ENCODE data around the gene UBE3D.

The UBE3D gene

DNA sequence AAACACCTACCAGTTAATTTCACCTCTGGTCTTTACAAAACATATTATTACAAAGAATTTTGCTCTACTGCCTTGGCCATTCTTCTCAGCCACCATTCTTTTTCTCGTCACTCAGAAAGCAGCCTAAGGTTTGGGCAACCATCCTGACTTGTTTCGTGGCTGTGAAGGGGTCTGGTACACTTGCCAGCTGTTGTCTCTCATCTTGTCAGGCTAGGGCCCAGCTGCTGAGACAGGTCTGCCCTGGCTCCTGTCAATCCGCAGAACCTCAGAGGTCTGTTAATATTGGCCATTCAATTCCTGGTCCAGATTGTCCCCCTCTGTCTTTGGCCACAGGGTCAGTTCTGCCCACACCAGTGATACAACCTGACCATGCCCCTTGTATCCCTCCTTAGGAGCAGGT is 197.7 kb downstream of the UBE3D start:
- H3K4me3 ChIP-seq (ENCODE audit: insufficient read depth in 1 of 2, low read depth in 1 of 2, low read length in 2 of 2), result no peak overlapping the region
- H3K4ac ChIP-seq (ENCODE audit: low read depth in 1 of 2, low read length in 2 of 2), result no peak overlapping the region
- no peak overlapping the region for H3K23ac ChIP-seq (ENCODE audit: low read length in 2 of 2)
- H2BK5ac ChIP-seq (ENCODE audit: low read depth, low read length, poor library complexity, severe bottlenecking), result no peak overlapping the region
- WGBS, result 93% methylated on average over 3 of the region's 3 CpGs
- H3K4me2 ChIP-seq (ENCODE audit: low read length, poor library complexity, severe bottlenecking), result no peak overlapping the region
- no peak overlapping the region for H2BK15ac ChIP-seq (ENCODE audit: low read depth, poor library complexity, severe bottlenecking)
- no peak overlapping the region for H2BK12ac ChIP-seq (ENCODE audit: low read length in 2 of 2)
- DNase-seq, result no peak
- no peak overlapping the region for H2BK120ac ChIP-seq (ENCODE audit: low read depth, low read length)
- H3K18ac ChIP-seq (ENCODE audit: low read depth in 1 of 2, low read length in 2 of 2), result no peak overlapping the region
- H3K27me3 ChIP-seq (ENCODE audit: control insufficient read depth in 1 of 2, insufficient read depth in 1 of 2, low read length in 2 of 2), result no peaks in the 10 kb centered on the region
- peak overlapping the region; percentile 23 for H2AK5ac ChIP-seq (ENCODE audit: low read length, severe bottlenecking)
- H3K14ac ChIP-seq (ENCODE audit: low read length in 2 of 2), result no peak overlapping the region
- no peak overlapping the region for H3K27ac ChIP-seq (ENCODE audit: low read length, poor library complexity, severe bottlenecking)
- H3K79me1 ChIP-seq (replicated peaks; ENCODE audit: low read length, poor library complexity, severe bottlenecking), result no peaks in the 10 kb centered on the region
- no peak overlapping the region for H4K8ac ChIP-seq (ENCODE audit: low read length)
- H3K4me1 ChIP-seq (ENCODE audit: control insufficient read depth, insufficient read depth, low read depth, low read length), result peaks cover 4% of the 10 kb centered on the region
- H2AFZ ChIP-seq (ENCODE audit: low read depth, low read length), result no peak overlapping the region
- no peak overlapping the region for H3K9ac ChIP-seq (ENCODE audit: low read length)
- H3K36me3 ChIP-seq (ENCODE audit: control insufficient read depth in 1 of 2, insufficient read depth in 2 of 2, low read depth in 1 of 2, low read length in 2 of 2), result no peaks in the 10 kb centered on the region
- H3K9me3 ChIP-seq (ENCODE audit: control insufficient read depth, low read length), result peaks cover 7% of the 10 kb centered on the region
- H4K91ac ChIP-seq (ENCODE audit: low read length), result no peak overlapping the region

DNA sequence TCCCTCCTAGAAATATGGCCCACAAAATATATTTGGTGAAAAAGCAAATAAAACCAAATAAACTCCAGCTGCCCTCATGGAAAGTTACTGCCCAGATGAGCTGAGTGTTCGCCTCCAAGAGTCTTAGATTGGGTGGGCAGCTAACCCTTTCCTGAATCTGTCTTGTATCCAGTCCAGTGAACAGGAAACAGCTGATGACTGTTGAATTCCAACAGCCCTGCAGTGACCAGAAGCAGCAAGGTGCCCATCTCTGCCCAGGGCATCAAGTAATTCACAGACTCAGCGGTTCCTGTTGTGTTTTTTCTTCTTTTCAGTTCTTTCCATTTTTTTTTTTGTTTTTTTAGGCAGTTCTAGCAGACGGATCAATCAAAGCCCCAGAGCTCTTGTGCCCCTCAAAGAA is 199.2 kb downstream of the UBE3D start:
- H4K91ac ChIP-seq (ENCODE audit: low read length), result no peak overlapping the region
- H3K4ac ChIP-seq (ENCODE audit: low read depth in 1 of 2, low read length in 2 of 2), result no peak overlapping the region
- no peaks in the 10 kb centered on the region for H3K27me3 ChIP-seq (ENCODE audit: control insufficient read depth in 1 of 2, insufficient read depth in 1 of 2, low read length in 2 of 2)
- H3K4me3 ChIP-seq (ENCODE audit: insufficient read depth in 1 of 2, low read depth in 1 of 2, low read length in 2 of 2), result no peak overlapping the region
- peaks cover 2% of the 10 kb centered on the region for H3K4me1 ChIP-seq (ENCODE audit: control insufficient read depth, insufficient read depth, low read depth, low read length)
- DNase-seq, result no peak
- H2BK12ac ChIP-seq (ENCODE audit: low read length in 2 of 2), result no peak overlapping the region
- H2BK5ac ChIP-seq (ENCODE audit: low read depth, low read length, poor library complexity, severe bottlenecking), result no peak overlapping the region
- 82% methylated on average over 3 of the region's 3 CpGs for WGBS
- no peaks in the 10 kb centered on the region for H3K79me1 ChIP-seq (replicated peaks; ENCODE audit: low read length, poor library complexity, severe bottlenecking)
- no peak overlapping the region for H2AK5ac ChIP-seq (ENCODE audit: low read length, severe bottlenecking)
- H2BK120ac ChIP-seq (ENCODE audit: low read depth, low read length), result no peak overlapping the region
- no peak overlapping the region for H3K18ac ChIP-seq (ENCODE audit: low read depth in 1 of 2, low read length in 2 of 2)
- no peaks in the 10 kb centered on the region for H3K36me3 ChIP-seq (ENCODE audit: control insufficient read depth in 1 of 2, insufficient read depth in 2 of 2, low read depth in 1 of 2, low read length in 2 of 2)
- H4K8ac ChIP-seq (ENCODE audit: low read length), result no peak overlapping the region
- H3K4me2 ChIP-seq (ENCODE audit: low read length, poor library complexity, severe bottlenecking), result no peak overlapping the region
- peak overlapping the region; percentile 75 for H3K27ac ChIP-seq (ENCODE audit: low read length, poor library complexity, severe bottlenecking)
- H3K23ac ChIP-seq (ENCODE audit: low read length in 2 of 2), result no peak overlapping the region
- no peak overlapping the region for H3K14ac ChIP-seq (ENCODE audit: low read length in 2 of 2)
- H3K9ac ChIP-seq (ENCODE audit: low read length), result no peak overlapping the region
- H3K9me3 ChIP-seq (ENCODE audit: control insufficient read depth, low read length), result peaks cover 7% of the 10 kb centered on the region
- no peak overlapping the region for H2BK15ac ChIP-seq (ENCODE audit: low read depth, poor library complexity, severe bottlenecking)
- no peak overlapping the region for H2AFZ ChIP-seq (ENCODE audit: low read depth, low read length)

DNA sequence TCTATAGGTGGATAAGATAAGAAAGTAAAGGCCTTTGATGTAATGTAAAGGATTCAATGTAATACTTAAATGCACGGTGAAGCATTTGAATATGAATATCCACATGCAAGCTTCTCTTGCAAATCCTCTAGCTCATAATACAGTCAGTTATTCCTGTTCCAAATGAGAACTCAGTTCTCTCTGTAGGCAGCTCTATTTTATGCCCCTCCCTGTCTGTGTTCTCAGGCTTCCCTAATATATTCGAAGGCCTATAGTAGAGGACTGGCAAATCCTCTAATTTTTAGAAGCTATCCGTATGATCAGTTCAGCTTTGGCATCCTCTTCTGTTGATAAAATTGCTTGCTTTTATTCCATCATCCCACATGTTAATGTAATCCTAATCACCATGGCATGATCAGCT is 200.2 kb downstream of the UBE3D start:
- no peaks in the 10 kb centered on the region for H3K79me1 ChIP-seq (replicated peaks; ENCODE audit: low read length, poor library complexity, severe bottlenecking)
- no peak overlapping the region for H4K8ac ChIP-seq (ENCODE audit: low read length)
- H3K36me3 ChIP-seq (ENCODE audit: control insufficient read depth in 1 of 2, insufficient read depth in 2 of 2, low read depth in 1 of 2, low read length in 2 of 2), result no peaks in the 10 kb centered on the region
- no peak overlapping the region for H3K23ac ChIP-seq (ENCODE audit: low read length in 2 of 2)
- no peaks in the 10 kb centered on the region for H3K27me3 ChIP-seq (ENCODE audit: control insufficient read depth in 1 of 2, insufficient read depth in 1 of 2, low read length in 2 of 2)
- no peak overlapping the region for H2BK5ac ChIP-seq (ENCODE audit: low read depth, low read length, poor library complexity, severe bottlenecking)
- no peak for DNase-seq
- peaks cover 2% of the 10 kb centered on the region for H3K4me1 ChIP-seq (ENCODE audit: control insufficient read depth, insufficient read depth, low read depth, low read length)
- no peak overlapping the region for H2AK5ac ChIP-seq (ENCODE audit: low read length, severe bottlenecking)
- no peak overlapping the region for H2BK120ac ChIP-seq (ENCODE audit: low read depth, low read length)
- H3K18ac ChIP-seq (ENCODE audit: low read depth in 1 of 2, low read length in 2 of 2), result no peak overlapping the region
- no peak overlapping the region for H2AFZ ChIP-seq (ENCODE audit: low read depth, low read length)
- H4K91ac ChIP-seq (ENCODE audit: low read length), result no peak overlapping the region
- no peak overlapping the region for H3K9ac ChIP-seq (ENCODE audit: low read length)
- H3K27ac ChIP-seq (ENCODE audit: low read length, poor library complexity, severe bottlenecking), result no peak overlapping the region
- no peak overlapping the region for H3K4me3 ChIP-seq (ENCODE audit: insufficient read depth in 1 of 2, low read depth in 1 of 2, low read length in 2 of 2)
- no peak overlapping the region for H3K4ac ChIP-seq (ENCODE audit: low read depth in 1 of 2, low read length in 2 of 2)
- WGBS, result 100% methylated on average over 3 of the region's 3 CpGs
- no peak overlapping the region for H3K4me2 ChIP-seq (ENCODE audit: low read length, poor library complexity, severe bottlenecking)
- no peak overlapping the region for H3K14ac ChIP-seq (ENCODE audit: low read length in 2 of 2)
- H3K9me3 ChIP-seq (ENCODE audit: control insufficient read depth, low read length), result peaks cover 7% of the 10 kb centered on the region
- H2BK12ac ChIP-seq (ENCODE audit: low read length in 2 of 2), result no peak overlapping the region
- no peak overlapping the region for H2BK15ac ChIP-seq (ENCODE audit: low read depth, poor library complexity, severe bottlenecking)

DNA sequence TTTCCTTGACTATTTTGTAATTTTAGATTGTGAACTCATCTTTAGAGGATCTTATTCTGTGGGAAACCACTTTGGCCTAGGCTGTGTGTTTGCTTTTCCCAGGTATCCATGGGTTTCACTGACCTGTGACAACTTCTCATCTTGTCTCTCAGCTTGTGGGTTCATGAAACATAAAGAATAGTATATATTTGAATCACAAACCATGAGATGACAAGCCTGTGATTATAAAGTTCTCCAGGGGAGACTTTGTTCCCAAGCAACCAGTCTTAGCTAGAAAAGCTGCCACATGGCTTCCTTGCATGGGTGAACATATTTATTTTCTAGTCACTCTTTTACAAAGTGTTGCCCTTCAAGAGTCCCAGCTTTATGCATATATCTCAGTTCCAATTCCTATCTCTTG is 201.9 kb downstream of the UBE3D start:
- H3K23ac ChIP-seq (ENCODE audit: low read length in 2 of 2), result no peak overlapping the region
- no peak overlapping the region for H3K27ac ChIP-seq (ENCODE audit: low read length, poor library complexity, severe bottlenecking)
- no peak overlapping the region for H2BK5ac ChIP-seq (ENCODE audit: low read depth, low read length, poor library complexity, severe bottlenecking)
- H4K91ac ChIP-seq (ENCODE audit: low read length), result no peak overlapping the region
- H2AK5ac ChIP-seq (ENCODE audit: low read length, severe bottlenecking), result no peak overlapping the region
- no peak overlapping the region for H3K4ac ChIP-seq (ENCODE audit: low read depth in 1 of 2, low read length in 2 of 2)
- no peaks in the 10 kb centered on the region for H3K36me3 ChIP-seq (ENCODE audit: control insufficient read depth in 1 of 2, insufficient read depth in 2 of 2, low read depth in 1 of 2, low read length in 2 of 2)
- no peak overlapping the region for H3K4me2 ChIP-seq (ENCODE audit: low read length, poor library complexity, severe bottlenecking)
- peaks cover 7% of the 10 kb centered on the region for H3K9me3 ChIP-seq (ENCODE audit: control insufficient read depth, low read length)
- H3K18ac ChIP-seq (ENCODE audit: low read depth in 1 of 2, low read length in 2 of 2), result no peak overlapping the region
- H2AFZ ChIP-seq (ENCODE audit: low read depth, low read length), result no peak overlapping the region
- H2BK12ac ChIP-seq (ENCODE audit: low read length in 2 of 2), result no peak overlapping the region
- H3K79me1 ChIP-seq (replicated peaks; ENCODE audit: low read length, poor library complexity, severe bottlenecking), result no peaks in the 10 kb centered on the region
- H3K4me1 ChIP-seq (ENCODE audit: control insufficient read depth, insufficient read depth, low read depth, low read length), result peaks cover 2% of the 10 kb centered on the region
- no peak overlapping the region for H3K4me3 ChIP-seq (ENCODE audit: insufficient read depth in 1 of 2, low read depth in 1 of 2, low read length in 2 of 2)
- no peak overlapping the region for H2BK120ac ChIP-seq (ENCODE audit: low read depth, low read length)
- H4K8ac ChIP-seq (ENCODE audit: low read length), result no peak overlapping the region
- H3K27me3 ChIP-seq (ENCODE audit: control insufficient read depth in 1 of 2, insufficient read depth in 1 of 2, low read length in 2 of 2), result no peaks in the 10 kb centered on the region
- H3K9ac ChIP-seq (ENCODE audit: low read length), result no peak overlapping the region
- H3K14ac ChIP-seq (ENCODE audit: low read length in 2 of 2), result no peak overlapping the region
- no peak overlapping the region for H2BK15ac ChIP-seq (ENCODE audit: low read depth, poor library complexity, severe bottlenecking)
- DNase-seq, result no peak

All from mesenchymal stem cell (in vitro differentiated cells and primary cell).